Measurements from ENCODE around the gene ADTRP.
"Not testable (repeated sequence)": the region's sequence is repeated elsewhere in the genome, so short reads cannot be mapped to it uniquely, and the experiment has no call there.

The ADTRP gene

DNA sequence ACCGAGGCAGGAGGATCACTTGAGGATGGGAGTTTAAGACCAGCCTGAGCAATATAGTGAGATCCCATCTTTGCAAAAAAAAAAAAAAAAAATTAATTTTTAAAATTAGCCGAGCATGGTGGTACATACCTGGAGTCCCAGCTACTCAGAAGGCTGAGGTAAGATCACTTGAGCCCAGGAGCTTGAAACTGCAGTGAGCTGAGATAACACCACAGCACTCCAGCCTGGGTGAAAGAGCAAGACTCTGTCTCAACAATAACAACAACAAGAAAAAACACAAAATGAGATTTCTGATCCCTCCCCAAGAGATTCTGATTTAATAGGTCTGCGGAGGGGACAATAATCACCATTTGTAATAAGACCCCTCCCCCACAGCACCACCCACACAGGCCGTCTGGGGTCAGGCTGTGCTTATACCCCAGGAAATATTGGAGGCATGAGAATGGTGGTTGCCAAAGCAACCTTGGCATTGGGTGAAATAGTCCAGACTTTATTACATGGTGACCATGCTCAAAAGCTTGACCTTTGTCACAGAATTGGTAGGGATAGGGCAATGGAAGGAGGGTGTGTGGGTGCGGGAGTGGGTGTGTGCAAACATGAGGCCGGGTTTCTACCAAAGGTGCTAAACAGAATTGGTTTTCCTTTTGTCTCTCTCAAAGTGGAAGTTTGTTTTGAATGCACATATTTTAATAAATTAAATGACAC lies 24.4 kb upstream of the ADTRP start:
- DNase-seq = no peak

DNA sequence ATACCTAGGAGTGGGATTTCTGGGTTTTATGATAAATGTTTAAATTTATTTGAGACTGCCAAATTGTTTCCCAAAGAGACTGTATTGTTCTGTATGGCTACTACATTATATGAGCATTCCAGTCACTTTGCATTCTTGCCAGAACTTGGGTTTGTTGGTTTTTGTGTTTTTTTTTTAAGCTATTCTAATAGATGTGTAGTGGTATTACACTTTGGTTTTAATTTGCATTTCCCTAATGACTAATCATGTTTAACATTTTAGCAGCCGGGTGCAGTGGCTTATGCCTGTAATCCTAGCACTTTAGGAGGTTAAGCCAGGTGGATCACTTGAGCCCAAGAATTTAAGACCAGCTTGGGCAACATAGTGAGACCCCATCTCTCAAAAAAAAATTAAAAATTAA lies 21.9 kb upstream of the ADTRP start:
- DNase-seq = not testable (repeated sequence)

DNA sequence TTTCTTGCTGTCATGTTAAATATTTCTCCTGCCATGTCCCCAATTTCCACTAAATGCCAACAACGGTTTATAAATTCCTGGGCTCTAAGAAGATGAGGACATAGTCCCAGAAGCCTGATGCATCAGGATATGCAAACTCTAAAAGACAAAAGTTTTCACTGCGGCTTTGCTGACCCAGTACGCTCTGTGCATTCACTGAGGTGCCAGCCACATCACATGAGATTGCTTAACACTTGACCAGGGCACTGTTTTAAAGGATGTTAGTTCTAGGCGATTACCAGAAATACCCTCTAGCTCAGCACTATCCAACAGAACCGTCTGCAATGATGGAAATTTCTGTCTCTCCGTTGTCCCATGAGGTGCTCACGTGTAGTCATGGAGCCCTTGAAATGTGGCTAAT lies 19.9 kb upstream of the ADTRP start:
- DNase-seq = no peak

DNA sequence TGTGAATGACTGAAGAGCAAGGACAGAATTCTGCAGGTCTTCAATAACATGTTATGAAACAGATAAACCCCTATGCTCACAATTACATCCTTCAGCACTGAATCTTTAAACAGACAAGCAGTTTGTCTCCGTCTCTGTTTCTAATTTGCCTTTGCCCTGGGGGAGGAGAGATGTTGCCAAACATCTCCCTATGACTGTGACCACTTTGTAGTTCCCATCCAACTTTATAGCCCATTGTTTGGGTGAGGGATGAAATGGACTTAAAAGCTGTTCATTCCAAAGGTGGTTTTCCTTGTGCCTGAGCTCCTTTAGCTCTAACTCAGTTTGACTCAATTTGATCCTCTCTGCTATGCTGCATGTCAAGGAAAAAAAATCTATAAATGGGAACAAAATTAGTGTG lies 19.5 kb upstream of the ADTRP start:
- DNase-seq = no peak

DNA sequence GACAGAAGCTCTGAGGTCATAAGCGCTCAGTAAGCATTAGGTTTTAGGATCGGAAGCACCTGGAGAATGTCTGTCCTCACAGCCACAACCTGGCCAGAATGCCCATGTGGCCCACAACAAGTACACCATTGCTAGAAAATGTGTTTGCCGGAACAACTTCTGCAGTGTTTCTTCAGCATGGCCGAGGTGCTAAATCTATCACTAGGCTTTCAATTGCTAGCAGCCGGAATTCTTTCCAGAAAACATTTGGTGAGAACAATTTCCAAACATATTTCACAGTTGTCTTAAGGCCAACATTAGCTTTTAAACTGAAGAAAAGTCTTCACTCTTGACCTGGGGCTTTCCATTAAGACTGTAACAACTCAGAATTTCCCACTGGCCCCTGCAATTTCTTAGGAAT lies 18.2 kb upstream of the ADTRP start:
- no peak for DNase-seq

DNA sequence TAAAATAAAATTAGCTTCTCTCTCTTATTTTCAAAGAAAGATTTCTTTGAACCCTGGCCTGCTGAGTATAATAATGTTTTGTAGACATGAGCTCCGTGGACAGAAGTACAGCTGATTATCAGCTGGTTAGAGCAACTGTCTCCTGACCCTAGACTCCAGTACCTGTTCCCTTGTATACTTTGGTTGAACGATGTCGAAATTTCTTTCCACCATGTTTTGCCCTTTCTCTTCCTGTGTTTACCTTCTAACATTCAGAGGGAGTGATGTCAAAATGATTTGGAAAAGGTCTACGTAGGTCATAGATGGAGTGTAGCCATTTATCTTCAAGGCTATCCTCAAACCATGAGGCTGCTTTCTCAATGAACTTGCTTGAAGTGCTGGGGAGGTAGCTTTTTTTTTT lies 16.8 kb upstream of the ADTRP start:
- DNase-seq = no peak

DNA sequence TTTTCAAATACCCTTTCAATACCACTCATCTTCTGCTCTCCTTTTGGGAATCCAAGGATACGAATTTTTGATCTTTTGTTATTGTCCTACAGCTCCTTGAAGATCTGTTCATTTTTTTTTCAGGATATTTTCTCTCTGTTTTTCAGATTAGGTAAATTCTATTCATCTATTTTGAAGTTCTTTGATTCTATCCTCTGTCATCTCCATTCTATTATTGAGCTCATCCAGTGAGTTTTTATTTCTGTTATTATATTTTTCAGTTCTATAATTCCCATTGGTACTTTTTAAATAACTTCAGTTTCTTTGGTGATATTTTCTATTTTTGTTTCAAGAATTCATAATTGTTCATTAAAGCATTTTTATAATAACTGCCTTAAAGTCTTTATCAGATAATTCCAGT lies 14.7 kb upstream of the ADTRP start:
- no peak for DNase-seq

DNA sequence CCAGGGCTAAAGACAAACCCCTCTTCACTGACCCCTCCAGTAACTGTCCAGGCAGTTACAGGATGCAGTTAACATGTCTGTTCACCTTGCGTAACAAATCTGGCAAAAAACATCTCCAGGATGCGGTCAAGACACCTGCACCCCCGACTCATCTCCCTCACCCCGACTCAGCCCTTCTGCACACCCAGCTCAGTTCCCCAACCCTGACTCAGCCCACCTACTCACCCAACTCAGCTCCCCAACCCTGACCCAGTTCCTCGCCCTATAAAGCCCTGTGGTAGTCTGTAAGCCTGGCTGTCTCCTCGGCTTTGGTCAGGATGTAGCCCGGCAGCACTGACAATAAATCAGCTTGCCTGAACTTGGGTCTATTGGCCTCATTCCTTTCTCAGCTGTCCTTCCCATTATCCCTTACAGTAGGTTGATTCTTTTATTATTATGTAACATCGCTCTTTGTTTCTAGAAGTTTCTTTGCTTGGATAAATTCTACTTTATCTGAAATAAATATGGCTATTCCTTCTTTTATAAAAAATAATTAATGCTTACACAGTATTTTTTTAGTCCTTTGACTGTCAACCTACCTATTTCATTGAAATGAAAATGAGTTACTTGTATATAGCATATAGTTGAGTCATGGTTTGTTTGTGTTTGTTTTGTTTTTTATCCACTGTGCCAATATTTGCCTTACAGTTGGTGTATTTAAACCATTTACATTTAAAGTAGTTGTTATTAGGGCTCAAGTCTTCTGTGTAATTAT lies 12.9 kb upstream of the ADTRP start:
- no peak for DNase-seq

DNA sequence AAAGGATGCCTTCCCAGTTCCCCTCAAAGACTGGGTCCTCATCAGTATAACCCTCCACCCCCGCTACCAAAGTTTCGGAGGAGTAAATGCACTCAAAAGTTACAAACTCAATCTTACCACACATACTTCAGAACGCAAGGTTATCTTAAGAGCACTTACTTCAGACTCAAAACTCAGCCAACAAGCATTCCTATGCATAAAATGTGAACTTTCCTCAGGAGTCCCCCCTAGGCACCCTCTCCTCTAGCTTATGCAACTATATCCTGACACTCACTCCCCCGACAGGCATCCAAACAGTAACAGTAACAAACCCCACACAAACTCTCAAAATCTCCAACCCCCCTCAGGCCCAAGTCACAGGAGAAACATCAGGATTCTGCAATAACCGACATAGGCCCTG lies 11.1 kb upstream of the ADTRP start:
- no peak for DNase-seq

DNA sequence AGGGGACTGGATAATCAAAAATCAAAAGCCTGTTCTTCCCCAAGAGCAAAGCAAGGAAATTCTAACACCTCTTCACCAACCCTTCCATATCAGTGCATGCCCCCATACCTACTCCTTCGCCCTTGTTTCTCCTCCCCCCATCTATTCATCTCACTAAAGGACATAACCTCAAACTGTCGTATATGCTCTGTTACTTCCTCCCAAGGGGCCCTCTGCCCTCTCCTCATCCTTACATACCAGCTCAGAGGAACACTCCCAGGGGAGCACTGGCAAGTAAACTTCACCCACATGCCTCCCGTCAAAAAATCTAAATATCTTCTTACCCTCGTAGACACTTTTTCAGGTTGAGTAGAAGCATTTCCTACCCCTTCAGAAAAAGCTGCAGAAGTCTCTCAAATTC lies 9.4 kb upstream of the ADTRP start:
- no peak for DNase-seq

DNA sequence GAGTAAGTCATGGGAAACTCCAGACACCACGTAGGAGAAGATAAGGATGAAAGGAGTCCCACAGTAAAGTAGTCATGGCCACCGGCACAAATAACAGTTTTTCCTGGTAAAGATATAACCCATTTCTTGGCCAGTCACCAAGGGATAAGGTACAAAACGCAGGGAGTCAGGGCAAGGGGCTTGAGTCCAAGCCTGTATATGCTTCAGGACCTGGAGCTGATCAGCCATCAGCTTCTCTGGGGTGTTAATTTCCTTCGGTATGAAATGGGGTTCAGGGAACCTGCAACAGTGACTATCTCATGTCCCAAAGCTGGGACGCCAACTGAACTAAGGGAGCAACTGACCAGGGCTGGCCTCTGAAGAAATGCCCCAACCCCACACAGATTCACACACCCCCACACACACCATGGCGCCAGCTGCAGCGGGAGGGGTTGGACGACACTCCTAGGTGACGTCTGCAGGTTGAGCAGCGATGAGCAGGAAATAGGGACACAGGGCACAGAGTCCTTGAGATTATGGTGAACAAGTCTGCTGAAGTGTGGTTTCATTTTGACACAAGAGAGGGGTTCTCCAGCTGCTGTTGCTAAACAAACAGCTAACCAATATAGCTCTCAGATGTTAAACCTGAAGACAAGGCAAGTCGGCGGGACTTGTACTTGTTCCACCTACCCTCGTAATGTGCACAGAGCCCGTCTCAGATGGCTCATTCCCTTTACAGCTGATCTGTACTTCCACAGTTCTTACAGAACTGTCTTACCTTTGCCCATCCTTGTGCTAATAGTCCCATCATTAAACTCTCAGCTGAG lies 7.4 kb upstream of the ADTRP start:
- no peak for DNase-seq

DNA sequence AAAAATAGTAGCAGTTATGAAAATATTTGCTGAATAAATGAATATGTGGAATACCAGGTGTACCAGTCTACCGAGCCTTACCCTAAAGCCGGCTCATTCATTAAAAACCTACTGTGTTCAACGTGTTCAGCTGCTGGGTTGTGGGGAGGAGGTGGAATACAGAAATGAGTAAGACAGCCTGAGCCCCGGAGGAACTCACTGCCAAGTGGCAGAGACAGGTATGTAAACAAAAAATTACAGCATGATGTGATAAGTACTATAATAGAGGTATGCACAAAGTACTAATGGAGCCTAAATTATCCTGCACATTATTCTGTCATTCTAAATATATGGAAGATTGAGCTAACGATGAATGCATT lies 6.8 kb upstream of the ADTRP start:
- no peak for DNase-seq

DNA sequence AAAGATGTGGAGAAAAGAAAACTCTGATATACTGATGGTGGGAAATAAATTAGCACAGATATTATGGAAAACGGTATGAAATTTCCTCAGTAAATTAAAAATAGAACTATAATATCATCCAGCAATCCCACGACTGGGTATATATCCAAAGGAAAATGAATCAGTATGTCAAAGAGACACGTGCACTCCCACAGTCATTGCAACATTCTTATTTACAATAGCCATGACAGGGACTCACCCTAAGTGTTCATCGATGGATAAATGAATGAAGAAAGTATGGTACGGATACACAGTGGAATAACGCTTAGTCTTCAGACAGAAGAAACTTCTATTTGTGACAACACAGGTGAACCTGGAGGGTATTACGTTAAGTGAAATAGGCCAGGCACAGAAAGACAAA lies 5.7 kb upstream of the ADTRP start:
- no peak for DNase-seq

DNA sequence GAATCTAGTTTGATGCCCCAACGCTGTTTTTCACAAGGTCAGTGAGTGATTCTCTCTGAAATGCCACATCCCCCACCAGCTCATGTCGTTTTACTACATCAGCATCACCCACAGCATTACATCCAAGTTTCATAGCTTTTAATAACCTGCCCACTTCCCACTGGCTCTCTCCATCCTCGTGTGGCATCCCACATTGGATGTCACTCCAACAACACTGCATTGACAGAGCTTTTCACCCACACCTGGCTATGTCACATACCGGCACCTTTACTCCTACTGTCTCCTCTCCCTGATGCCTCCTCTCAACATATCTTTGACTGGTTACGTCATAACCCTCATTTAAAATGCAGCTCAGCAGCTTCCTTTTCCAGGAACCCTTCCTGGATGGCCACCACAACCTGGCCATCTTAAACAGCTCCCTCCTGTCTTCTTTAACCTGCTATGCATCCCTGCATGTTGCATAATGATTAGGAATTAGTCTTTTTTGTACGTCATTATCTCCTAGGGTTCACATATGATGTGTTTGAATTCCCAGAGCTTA lies 5.0 kb upstream of the ADTRP start:
- no peak for DNase-seq

DNA sequence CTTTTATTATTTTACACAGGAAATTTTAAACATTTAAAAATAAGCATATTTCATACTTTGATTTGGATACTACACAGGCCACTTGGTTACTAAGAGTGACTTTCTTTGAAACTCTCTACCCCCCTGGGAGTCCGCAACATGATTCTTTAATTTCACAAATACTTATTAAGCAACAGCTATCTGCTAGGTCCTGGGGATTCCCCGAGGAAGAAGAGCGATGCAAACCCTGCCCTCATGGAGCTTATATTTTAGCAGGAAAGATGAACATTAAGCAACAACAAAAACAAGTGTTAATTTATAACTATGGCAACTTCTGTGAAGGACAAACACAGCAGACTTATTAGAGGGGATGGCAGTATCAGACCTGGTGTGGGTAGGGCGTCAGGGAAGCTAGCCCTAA lies 3.9 kb upstream of the ADTRP start:
- no peak for DNase-seq

DNA sequence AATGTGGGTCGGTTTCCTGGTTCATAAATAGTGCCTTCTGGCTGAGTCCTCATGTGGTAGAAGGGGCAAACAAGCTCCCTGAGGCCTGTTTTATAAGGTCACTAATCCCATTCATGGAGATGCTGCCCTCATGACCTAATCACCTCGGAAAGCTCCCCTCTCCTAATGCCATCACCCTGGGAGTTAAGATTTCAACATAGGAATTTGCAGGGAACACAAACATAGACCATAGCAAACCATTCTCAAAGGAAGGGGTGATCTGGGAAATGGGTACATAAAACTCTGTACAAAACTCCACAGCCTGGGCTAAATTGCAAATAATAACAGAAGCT lies 1.5 kb upstream of the ADTRP start:
- DNase-seq = no peak

DNA sequence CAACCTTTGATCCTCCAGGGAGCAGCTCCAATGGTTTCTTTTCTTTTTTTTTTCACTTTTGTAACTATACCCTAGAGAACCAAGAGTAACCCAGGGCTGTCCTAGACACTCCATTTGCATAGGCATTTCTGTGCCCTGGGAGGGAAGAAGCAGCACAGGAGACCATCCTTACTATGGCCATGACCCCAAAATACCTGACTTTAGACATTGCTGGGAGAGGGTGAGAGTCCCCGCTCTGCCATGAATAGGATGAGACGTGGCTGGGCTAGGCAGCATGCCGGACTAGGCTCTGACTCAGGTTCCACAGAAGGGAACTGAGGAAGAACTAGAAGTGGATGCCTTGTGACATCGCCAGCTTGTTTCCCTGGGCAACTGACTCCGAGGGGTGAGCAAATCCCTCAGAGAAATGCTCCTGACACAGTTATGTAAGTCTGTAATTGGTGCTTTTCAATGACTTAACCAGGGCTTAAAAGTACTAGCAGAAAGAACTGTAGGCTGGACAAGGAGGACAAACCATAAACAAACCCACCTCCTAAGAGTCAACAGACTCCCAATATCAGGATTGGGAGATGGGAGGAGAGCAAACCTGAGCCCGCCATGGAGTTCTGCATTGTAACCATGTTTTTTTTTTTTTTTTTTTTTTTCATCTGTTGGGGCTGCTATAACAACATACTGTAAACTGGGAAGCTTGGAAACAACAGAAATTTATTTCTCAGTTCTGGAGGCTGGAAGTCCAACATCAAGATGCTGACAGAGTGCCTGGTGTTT lies 910 bp upstream of the ADTRP start:
- DNase-seq = no peak

DNA sequence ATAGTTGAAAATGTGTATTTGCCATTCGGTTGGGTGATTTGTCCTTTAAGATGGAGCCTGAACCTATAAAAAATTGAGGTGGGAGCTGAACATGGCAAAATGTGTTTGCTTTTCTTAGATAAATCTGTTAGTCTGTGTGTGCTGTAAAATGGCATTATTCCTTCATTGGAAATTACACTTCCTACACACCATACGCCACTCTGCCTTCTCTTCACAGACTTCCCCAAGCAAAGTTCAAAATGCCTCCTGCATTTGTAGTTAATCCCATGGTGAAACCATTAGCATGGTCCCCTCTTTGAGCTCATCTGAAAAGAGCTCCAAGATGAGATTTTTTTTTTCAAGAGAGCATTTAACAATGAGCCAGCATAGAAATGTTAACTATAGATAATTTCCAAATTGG lies 567 bp downstream of the ADTRP start:
- DNase-seq = no peak

DNA sequence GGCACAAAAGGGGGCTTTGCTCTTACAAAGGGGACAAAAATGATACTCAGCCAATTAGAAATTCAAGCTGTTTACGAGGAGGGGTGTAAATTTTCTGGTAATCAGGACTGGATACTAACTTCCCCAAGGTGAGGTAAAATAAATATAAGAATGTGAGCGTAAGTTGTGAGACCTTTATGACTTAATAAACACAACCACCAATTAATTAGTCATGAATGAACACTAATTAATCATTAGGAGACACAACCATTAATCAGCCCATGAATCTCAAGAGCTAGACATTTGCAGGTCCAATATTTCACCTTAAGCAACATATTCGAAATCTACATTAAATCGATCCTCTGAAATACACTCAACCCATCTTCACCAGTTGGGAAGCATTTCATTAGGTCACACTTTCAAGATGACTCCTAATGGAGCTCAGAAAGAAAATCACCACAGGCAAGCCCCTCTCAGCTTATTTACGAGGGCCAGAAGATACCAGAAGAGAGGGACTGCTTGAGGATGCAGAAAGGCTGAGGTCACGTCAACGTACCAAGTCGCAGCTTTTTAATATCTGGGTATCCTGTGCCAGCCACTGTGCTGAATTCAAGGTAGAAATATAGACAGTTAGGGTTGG lies 2.7 kb downstream of the ADTRP start:
- no peak for DNase-seq

DNA sequence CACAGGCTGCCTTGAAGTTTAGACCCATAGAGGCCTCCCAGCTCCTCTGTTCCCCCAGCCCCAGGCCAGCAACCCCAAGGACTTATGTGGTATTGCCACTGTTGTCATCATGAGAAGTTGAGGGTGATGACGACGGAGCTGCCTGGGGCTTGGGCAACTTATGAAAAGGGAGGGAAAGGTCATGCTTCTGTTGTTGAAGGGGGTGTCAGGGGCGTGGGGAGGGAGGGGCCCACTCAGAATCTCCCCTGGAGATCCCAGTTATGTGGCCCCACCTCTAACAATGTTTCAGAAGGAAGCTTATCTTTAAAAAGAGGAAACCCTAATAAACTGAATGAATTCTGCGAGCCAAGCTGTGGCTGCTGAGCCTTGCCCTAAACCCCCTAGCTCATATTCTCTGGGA lies 4.2 kb downstream of the ADTRP start:
- no peak for DNase-seq

DNA sequence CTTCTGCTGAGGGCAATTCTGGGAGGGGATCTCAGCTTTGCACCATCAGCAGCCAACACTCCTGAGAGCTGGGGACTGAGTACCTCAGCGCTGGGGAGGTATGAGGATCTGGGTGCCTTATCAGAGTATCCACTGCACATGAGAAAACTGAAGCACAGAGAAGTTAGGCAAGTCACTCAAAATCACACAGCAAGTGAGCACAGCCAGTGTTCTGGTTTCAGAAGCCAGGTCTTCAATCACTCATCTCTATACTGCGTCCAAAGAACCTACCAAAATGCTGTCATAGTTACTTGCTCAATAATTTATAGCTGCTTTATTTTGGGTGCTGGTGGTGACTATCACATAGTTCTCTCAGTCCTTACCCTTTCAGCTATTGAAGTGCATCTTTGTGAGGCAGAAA lies 5.0 kb downstream of the ADTRP start:
- no peak for DNase-seq

DNA sequence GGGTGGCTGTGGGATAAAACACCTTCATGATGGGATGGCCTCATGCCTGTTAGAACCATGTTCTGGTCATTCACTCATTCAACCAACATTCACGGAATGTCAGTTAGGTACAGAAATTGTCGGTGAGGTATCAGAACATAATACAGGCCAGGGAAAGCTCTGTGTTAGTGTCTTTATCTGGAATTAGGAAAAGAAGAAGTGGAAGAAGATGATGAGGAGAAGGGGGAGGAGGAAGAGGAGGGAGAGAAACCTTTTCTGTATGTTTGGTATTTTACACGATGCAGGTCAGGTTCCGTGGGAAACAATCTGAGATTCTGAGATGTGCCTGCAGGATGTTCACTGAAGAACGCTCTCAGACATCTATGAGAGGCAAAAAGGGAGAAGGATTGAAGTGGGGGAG lies 5.6 kb downstream of the ADTRP start:
- no peak for DNase-seq

Data from T-helper 9 cell (primary cell).